Memory B cell (primary cell): ENCODE measurements around the gene ZNF205.

Experiments
- ATAC-seq: fragments of 150-1000 bp; cut with Tn5 transposase; 2 replicates; pipeline ENCODE4 v1.10.0; 2021; ENCODE audit warnings: low read depth, mild to moderate bottlenecking, moderate library complexity
- DNase-seq, 2 donors: peaks; one replicate each; pipeline ENCODE4 v3.0.0; 2022; ENCODE audit warnings: low spot score in 2 of 2
- H3K27ac Mint-ChIP-seq: one replicate; pipeline ENCODE4 v1.8.0; 2022; ENCODE audit warnings: mild to moderate bottlenecking, moderate library complexity, mixed read lengths
- H3K27me3 Mint-ChIP-seq: one replicate; pipeline ENCODE4 v1.8.0; 2022; ENCODE audit warnings: mixed read lengths
- H3K36me3 Mint-ChIP-seq: one replicate; pipeline ENCODE4 v1.8.0; 2022; ENCODE audit warnings: mild to moderate bottlenecking, mixed read lengths
- H3K4me1 Mint-ChIP-seq: one replicate; pipeline ENCODE4 v1.8.0; 2022; ENCODE audit warnings: mixed read lengths
- H3K4me3 Mint-ChIP-seq: one replicate; pipeline ENCODE4 v1.8.0; 2022; ENCODE audit warnings: mild to moderate bottlenecking, moderate library complexity, mixed read lengths
- H3K9me3 Mint-ChIP-seq: one replicate; pipeline ENCODE4 v1.8.0; 2022; ENCODE audit warnings: mixed read lengths

Gene ZNF205

DNA sequence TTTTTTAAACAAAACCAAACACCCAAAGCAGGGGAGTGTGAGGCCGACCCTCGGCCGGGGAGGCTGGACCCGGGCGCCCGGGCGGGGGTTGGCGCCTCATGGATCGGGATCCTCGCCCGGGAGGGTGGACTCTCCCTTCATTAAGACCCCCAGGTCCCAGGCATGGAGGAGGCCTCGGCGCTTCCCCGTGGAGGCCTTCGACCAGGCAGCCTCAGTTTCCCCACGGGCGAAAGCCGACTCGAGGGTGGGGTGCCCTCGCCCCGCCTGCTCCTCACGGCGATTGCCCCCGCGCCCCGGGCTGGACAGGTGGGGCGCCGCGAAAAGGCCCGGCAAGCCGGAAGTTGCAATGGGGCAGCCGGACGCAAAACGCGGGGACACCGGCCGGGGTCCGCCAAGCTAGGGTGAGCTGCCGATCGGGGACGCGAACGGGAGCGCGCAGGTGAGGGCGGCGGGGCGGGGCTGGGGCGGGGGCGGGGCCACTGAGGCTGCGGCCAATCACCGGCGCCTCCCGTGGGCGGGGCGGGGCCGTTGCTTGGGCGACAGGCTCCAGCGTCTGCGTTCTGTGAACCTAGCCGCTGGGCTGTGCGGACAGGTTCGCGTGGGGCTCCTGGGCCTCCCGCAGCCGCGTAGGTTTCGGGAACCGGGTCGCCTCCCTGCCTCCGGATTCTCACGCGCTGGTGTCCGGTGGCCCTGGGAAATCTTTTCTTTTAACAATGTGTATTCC is 6.0 kb upstream of the ZNF205 start:
- H3K4me1 Mint-ChIP-seq = peaks cover 9% of the 10 kb centered on the region
- peak overlapping the region; percentile 84 for H3K4me3 Mint-ChIP-seq
- H3K36me3 Mint-ChIP-seq = no peaks in the 10 kb centered on the region
- H3K27me3 Mint-ChIP-seq = peaks cover 1% of the 10 kb centered on the region
- H3K9me3 Mint-ChIP-seq = no peaks in the 10 kb centered on the region
- H3K27ac Mint-ChIP-seq = peak overlapping the region; percentile 75
- DNase-seq (peak; percentile 92 to 93), ATAC-seq (peak; percentile 92)

DNA sequence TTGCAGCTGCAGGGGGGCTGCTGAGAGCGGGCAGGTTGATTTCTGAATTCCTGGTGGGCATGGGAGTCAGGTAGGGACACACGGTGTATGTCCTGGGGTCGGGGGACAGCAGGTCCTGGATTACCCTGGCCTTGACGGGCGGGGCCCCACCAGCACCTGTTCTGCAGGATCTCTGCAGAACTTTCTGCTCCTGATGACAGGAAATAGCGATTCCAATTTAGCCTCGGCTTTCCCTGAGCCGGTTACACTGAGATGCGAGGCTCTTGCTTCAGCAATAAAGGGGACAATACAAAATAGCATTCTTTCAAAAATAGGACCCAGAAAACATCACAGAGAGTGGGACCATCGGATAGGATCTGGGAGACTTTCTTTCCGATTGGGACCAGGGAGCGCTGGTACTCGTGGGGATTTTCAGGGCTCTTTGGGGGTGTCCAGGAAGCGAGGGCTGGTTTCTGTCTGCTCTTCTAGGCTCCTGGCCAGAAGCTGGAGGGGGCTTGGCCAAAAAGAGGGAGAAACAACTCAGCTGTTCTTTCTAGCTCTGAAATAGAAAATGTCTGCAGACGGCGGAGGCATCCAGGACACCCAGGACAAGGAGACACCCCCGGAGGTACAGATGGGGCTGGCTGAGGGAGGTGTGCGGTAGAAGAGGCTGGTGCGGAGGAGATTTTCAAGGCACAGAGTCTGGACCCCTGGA is 642 bp downstream of the ZNF205 start:
- no peaks in the 10 kb centered on the region for H3K9me3 Mint-ChIP-seq
- DNase-seq (no peak), ATAC-seq (no peak)
- H3K27ac Mint-ChIP-seq = no peak overlapping the region
- H3K27me3 Mint-ChIP-seq = peaks cover 18% of the 10 kb centered on the region
- no peaks in the 10 kb centered on the region for H3K4me1 Mint-ChIP-seq
- peaks cover 4% of the 10 kb centered on the region for H3K36me3 Mint-ChIP-seq
- no peak overlapping the region for H3K4me3 Mint-ChIP-seq

DNA sequence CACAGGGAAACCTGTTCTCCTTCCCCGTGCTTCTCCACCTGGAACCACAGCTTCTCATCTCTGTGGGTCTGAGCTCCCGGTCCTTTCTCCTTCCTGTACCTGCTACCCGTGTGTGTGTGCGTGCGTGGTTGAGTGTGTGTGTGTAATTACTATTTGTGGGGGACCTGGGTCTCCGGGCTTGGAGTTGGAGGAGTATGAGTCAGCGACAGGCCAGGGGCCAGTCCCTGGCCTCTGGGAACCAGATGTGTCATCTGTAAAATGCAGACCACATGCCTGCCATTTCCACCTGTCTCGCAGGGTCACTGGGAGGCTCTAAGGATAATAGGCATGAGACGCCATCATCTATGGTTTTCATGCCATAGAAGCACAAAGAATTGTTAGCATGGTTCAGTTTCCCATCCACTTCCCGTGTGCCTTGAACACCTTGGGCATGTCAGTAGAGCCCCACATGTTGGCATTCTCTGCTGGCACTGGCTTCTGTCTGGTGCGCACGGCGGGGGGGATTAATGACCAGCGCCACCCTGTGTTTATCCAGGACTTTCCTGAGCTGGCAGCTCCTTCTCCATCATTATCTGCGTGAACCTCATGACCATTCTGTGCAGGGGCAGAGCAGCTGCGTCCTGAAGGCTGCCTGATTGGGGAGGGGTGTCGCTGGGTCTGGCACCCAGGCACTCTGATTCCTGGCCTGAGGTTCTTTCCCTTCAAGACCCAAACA is 1.5 kb downstream of the ZNF205 start:
- ATAC-seq (no peak), DNase-seq (no peak)
- no peak overlapping the region for H3K4me3 Mint-ChIP-seq
- H3K4me1 Mint-ChIP-seq = no peaks in the 10 kb centered on the region
- no peaks in the 10 kb centered on the region for H3K9me3 Mint-ChIP-seq
- peaks cover 4% of the 10 kb centered on the region for H3K36me3 Mint-ChIP-seq
- H3K27ac Mint-ChIP-seq = no peak overlapping the region
- H3K27me3 Mint-ChIP-seq = peaks cover 18% of the 10 kb centered on the region

DNA sequence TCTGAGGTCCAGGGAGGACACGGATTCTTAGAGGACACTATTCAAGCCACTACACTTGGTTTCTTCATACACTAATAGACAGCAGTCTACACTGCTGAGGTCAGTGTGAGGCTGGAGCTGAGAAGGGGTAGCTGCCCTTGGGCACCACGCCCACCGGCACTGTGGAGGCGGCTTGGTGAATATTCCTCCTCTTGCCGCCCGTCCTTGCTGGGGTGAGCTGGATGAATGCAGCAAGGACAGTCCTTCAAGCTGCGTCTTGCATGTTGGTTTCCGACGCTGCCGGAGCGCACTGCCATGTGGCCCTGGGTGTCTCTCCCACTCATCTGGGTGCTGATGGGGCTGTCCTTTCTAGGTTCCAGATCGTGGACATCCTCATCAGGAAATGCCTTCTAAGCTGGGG is 2.6 kb downstream of the ZNF205 start:
- Mint-ChIP-seq H3K9me3 (no peaks in the 10 kb centered on the region), H3K4me1 (no peaks in the 10 kb centered on the region), H3K4me3 (no peak overlapping the region), H3K27me3 (peaks cover 18% of the 10 kb centered on the region), H3K36me3 (peaks cover 4% of the 10 kb centered on the region), H3K27ac (no peak overlapping the region)
- DNase-seq (no peak), ATAC-seq (no peak)

DNA sequence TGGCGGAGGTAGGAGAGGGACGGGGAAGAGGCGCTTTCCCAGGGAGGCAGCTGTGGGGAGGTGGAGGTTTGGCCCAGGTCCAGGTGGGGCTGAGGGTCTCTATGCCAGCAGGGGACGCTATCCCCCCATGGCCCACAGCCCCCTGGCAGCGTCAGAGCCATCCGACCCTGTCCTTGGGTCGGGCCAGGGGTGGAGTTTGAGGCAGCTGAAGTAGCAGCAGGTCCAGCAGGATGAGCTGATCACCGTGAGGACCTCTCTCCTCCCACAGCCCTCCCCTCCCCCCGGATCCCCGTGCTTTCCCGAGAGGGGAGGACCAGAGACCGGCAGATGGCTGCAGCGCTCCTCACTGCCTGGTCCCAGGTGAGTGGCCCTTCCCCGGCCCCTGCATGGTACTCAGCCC is 3.2 kb downstream of the ZNF205 start:
- DNase-seq = no peak
- H3K4me3 Mint-ChIP-seq = no peak overlapping the region
- peaks cover 4% of the 10 kb centered on the region for H3K36me3 Mint-ChIP-seq
- peaks cover 17% of the 10 kb centered on the region for H3K27me3 Mint-ChIP-seq
- no peaks in the 10 kb centered on the region for H3K4me1 Mint-ChIP-seq
- no peak for ATAC-seq
- H3K9me3 Mint-ChIP-seq = no peaks in the 10 kb centered on the region
- no peak overlapping the region for H3K27ac Mint-ChIP-seq

DNA sequence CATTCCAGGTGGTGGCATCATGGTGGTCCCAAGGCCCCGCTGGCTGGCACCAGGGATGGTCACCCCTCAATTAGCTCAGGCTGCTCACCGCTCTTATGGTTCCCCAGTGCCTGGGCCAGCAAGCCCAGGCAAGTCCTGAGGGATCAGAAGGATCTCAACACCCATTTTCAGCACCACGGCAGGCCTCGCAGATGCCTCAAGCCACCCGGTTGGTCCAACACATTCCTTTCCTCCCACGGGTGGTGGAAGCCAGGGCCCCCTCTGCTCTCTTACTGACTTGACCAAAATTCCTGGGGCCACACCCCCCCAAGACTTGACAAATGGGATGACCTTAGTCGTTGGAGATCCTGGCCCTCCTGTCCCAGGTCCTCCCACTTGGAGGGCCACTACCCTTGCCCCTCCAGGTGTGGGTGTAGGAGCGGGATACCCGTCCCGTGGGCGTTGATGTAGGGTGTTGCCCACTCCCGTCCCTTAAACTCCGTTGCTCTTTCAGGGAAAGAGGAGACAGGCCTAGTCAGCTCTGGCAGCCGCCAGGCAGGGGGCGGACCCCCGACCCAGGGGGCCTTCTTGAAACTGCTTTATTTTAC is 5.9 kb downstream of the ZNF205 start:
- Mint-ChIP-seq H3K27me3 (peaks cover 7% of the 10 kb centered on the region), H3K9me3 (no peaks in the 10 kb centered on the region), H3K27ac (no peak overlapping the region), H3K4me1 (no peaks in the 10 kb centered on the region), H3K36me3 (peaks cover 4% of the 10 kb centered on the region), H3K4me3 (no peak overlapping the region)
- ATAC-seq (no peak), DNase-seq (no peak)

DNA sequence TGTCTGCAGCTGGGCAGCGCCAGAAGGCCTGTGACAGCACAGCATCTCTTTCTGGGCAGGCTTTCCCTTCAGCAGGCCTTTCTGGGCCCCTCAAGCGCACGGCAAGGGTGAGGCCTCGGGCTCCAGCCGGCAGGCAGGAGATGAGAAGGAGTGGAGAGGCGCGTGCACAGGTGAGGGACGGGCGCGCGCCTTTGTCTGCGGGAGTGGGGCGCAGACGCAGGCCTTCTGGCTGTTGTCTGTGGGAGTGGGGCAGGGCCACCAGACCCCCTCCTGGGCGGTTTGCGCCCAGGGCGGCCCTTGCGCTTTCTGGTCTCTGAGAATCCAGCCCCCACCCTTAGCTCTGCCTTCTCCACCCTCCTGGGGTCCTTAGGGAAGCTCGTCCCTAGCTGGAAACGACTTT is 6.5 kb downstream of the ZNF205 start:
- Mint-ChIP-seq H3K9me3 (no peaks in the 10 kb centered on the region), H3K27me3 (peaks cover 6% of the 10 kb centered on the region), H3K27ac (no peak overlapping the region), H3K36me3 (peaks cover 4% of the 10 kb centered on the region), H3K4me3 (no peak overlapping the region), H3K4me1 (peaks cover 4% of the 10 kb centered on the region)
- ATAC-seq = no peak
- no peak for DNase-seq

DNA sequence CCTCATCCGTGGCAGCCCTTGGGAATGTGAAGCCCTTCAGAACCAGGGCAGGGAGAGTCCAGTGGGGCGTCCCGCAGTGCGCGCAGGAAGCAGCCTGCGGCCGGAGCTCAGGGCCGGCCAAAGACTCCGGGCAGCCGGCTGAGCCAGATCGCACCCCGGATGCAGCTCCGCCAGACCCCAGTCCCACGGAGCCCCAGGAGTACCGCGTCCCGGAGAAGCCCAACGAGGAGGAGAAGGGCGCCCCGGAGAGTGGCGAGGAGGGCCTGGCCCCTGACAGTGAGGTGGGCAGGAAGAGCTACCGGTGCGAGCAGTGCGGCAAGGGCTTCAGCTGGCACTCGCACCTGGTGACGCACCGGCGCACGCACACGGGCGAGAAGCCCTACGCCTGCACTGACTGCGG is 6.9 kb downstream of the ZNF205 start:
- Mint-ChIP-seq H3K4me1 (peaks cover 4% of the 10 kb centered on the region), H3K27ac (no peak overlapping the region), H3K4me3 (no peak overlapping the region), H3K36me3 (peaks cover 4% of the 10 kb centered on the region), H3K27me3 (peaks cover 6% of the 10 kb centered on the region), H3K9me3 (no peaks in the 10 kb centered on the region)
- DNase-seq = no peak
- no peak for ATAC-seq

DNA sequence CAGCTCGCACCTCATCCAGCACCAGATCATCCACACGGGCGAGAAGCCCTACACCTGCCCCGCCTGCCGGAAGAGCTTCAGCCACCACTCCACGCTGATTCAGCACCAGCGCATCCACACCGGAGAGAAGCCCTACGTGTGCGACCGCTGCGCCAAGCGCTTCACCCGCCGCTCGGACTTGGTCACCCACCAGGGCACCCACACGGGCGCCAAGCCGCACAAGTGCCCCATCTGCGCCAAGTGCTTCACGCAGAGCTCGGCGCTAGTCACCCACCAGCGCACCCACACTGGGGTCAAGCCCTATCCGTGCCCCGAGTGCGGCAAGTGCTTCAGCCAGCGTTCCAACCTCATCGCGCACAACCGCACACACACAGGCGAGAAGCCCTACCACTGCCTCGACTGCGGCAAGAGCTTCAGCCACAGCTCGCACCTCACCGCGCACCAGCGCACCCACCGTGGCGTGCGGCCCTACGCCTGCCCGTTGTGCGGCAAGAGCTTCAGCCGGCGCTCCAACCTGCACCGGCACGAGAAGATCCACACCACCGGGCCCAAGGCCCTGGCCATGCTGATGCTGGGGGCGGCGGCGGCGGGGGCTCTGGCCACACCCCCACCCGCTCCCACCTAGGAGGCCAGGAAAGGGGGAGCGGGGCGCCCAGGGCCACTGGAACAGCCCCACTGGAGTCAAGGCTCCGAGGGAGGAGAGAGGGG is 7.5 kb downstream of the ZNF205 start:
- no peak overlapping the region for H3K4me3 Mint-ChIP-seq
- H3K4me1 Mint-ChIP-seq = peaks cover 4% of the 10 kb centered on the region
- no peak for ATAC-seq
- H3K9me3 Mint-ChIP-seq = no peaks in the 10 kb centered on the region
- H3K27me3 Mint-ChIP-seq = peaks cover 4% of the 10 kb centered on the region
- peaks cover 2% of the 10 kb centered on the region for H3K36me3 Mint-ChIP-seq
- H3K27ac Mint-ChIP-seq = no peak overlapping the region
- DNase-seq = no peak

DNA sequence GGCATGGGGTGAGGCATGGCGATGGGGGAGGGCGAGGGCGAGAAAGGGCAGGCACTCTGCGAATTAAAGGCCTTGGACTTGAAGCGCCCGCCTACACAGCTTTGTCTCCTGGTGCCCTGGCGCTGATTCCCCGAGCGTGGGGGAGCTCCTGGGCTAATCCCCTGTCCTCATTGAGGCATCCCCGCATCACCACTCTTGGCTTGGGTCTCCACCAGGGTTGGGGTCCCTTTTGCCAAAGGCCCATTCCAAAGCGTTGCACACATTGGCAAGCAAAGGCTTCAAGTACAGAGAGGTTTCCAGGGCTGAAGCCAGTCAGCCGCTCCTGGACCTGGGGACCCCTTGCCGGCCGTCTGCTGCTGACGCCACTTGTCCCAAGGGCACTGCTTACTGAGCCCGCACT is 8.0 kb downstream of the ZNF205 start:
- Mint-ChIP-seq H3K4me1 (peaks cover 4% of the 10 kb centered on the region), H3K4me3 (no peak overlapping the region), H3K36me3 (no peaks in the 10 kb centered on the region), H3K9me3 (no peaks in the 10 kb centered on the region), H3K27me3 (no peaks in the 10 kb centered on the region), H3K27ac (no peak overlapping the region)
- DNase-seq (no peak), ATAC-seq (no peak)

DNA sequence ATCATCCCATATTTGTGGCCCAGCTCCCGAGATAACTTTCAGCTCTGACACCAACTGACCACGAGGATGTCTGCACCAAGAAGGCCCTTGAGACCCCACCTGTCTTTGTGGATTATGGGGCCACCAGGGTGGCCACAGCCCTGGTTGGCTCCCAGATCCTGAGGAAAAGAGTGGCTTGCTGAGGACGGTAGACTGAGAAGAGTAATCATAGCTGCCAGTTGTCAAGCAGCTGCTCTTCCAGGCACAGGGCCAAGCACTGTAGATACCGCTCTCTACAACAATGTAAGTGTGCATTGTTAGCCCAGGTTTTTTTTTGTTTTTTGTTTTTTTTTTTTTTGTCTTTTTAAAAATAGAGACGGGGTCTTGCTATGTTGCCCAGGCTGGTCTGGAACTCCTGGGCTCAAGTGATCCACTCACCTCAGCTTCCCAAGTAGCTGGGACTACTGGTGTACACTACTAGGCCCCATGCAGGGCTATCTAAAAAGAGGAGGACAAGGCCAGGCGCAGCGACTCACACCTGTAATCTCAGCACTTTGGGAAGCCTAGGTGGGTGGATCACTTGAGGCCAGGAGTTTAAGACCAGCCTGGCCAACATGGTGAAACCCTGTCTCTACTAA is 9.6 kb downstream of the ZNF205 start:
- H3K4me3 Mint-ChIP-seq = no peak overlapping the region
- no peak for DNase-seq
- no peaks in the 10 kb centered on the region for H3K27me3 Mint-ChIP-seq
- no peak for ATAC-seq
- H3K27ac Mint-ChIP-seq = no peak overlapping the region
- H3K4me1 Mint-ChIP-seq = peaks cover 4% of the 10 kb centered on the region
- no peaks in the 10 kb centered on the region for H3K36me3 Mint-ChIP-seq
- H3K9me3 Mint-ChIP-seq = no peaks in the 10 kb centered on the region

DNA sequence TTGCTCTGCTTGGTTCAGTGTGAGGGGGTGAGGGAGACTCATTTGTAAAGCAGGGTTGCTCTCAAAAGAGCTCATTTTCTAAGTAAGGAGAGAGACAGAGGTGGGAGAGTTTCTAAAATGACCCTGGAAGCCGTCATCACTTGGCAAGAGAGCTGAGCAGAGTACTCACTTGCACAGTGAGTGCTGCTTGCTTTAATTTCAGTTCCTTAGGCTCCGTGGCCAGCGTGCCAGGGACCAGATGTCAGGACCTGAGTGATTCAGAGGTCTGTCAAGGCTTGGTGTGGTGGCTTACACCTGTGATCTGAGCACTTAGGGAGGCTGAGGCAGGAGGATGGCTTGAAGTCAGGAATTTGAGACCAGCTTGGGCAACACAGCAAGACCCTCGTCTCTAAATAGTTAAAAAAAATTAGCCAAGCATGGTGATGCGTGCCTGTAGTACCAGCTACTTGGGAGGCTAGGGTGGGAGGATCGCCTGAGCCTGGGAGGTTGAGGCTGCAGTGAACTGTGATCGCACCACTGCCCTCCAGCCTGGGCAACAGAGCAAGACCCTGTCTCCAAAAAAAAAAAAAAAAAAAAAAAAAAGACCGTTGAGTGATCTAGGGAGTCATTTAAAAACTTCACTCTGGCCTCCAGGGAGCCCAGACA is 10.7 kb downstream of the ZNF205 start:
- DNase-seq = no peak
- peak overlapping the region; percentile 98 for H3K4me3 Mint-ChIP-seq
- no peaks in the 10 kb centered on the region for H3K27me3 Mint-ChIP-seq
- H3K36me3 Mint-ChIP-seq = no peaks in the 10 kb centered on the region
- H3K27ac Mint-ChIP-seq = peak overlapping the region; percentile 19
- H3K4me1 Mint-ChIP-seq = peaks cover 9% of the 10 kb centered on the region
- no peak for ATAC-seq
- no peaks in the 10 kb centered on the region for H3K9me3 Mint-ChIP-seq
